NCI-H526 treated with DMSO at 0.1 percent for 48 hours (cell line): ENCODE results near the gene PDXDC1.
"Not testable (repeated sequence)": the region's sequence is repeated elsewhere in the genome, so short reads cannot be mapped to it uniquely, and the experiment has no call there.

Experiments used
- DNase-seq: peaks from one replicate; lab custom pipeline; 2025; lab: John Stamatoyannopoulos, UW

Gene PDXDC1

GRCh38 chr16:14974331-14974655 is 533 bp upstream of the PDXDC1 start:
- not testable (repeated sequence) for DNase-seq

GRCh38 chr16:14975418-14976194 is 780 bp downstream of the PDXDC1 start:
- peak; percentile 31 for DNase-seq

- DNase-seq, result not testable (repeated sequence)
Observed at GRCh38 chr16:14976971-14977736, 2.3 kb downstream of the PDXDC1 start.

- DNase-seq, result not testable (repeated sequence)
Observed at GRCh38 chr16:14978281-14978680, 3.5 kb downstream of the PDXDC1 start.

- not testable (repeated sequence) for DNase-seq
Observed at GRCh38 chr16:14978908-14979307, 4.1 kb downstream of the PDXDC1 start.

GRCh38 chr16:14981234-14981633 is 6.4 kb downstream of the PDXDC1 start:
- DNase-seq, result not testable (repeated sequence)

- not testable (repeated sequence) for DNase-seq
Observed at GRCh38 chr16:14982521-14982920, 7.7 kb downstream of the PDXDC1 start.

- not testable (repeated sequence) for DNase-seq
Observed at GRCh38 chr16:14988092-14988491, 13.3 kb downstream of the PDXDC1 start.

- DNase-seq, result not testable (repeated sequence)
Observed at GRCh38 chr16:14988661-14989191, 13.9 kb downstream of the PDXDC1 start.

- not testable (repeated sequence) for DNase-seq
Observed at GRCh38 chr16:14989291-14990281, 14.8 kb downstream of the PDXDC1 start.

GRCh38 chr16:14993277-14994151 is 18.7 kb downstream of the PDXDC1 start:
- not testable (repeated sequence) for DNase-seq

GRCh38 chr16:14996702-14997101 is 21.9 kb downstream of the PDXDC1 start:
- DNase-seq, result not testable (repeated sequence)

- DNase-seq, result not testable (repeated sequence)
Observed at GRCh38 chr16:14998300-14998699, 23.5 kb downstream of the PDXDC1 start.

GRCh38 chr16:14999845-15000244 is 25.0 kb downstream of the PDXDC1 start:
- not testable (repeated sequence) for DNase-seq

- DNase-seq, result not testable (repeated sequence)
Observed at GRCh38 chr16:15002448-15002847, 27.6 kb downstream of the PDXDC1 start.

GRCh38 chr16:15005357-15006132 is 30.7 kb downstream of the PDXDC1 start:
- DNase-seq, result not testable (repeated sequence)

GRCh38 chr16:15008647-15009046 is 33.8 kb downstream of the PDXDC1 start:
- not testable (repeated sequence) for DNase-seq

GRCh38 chr16:15012941-15013340 is 38.1 kb downstream of the PDXDC1 start:
- DNase-seq, result not testable (repeated sequence)

- not testable (repeated sequence) for DNase-seq
Observed at GRCh38 chr16:15015671-15016070, 40.8 kb downstream of the PDXDC1 start.

- not testable (repeated sequence) for DNase-seq
Observed at GRCh38 chr16:15016354-15016753, 41.5 kb downstream of the PDXDC1 start.
